IgD-negative memory B cell (primary cell): ENCODE results near the gene TMEM41B. TPM values are rescaled to one million over a fixed set of nuclear protein-coding genes. Genes with fewer than 3 reads are reported as not detected.
"Not testable (repeated sequence)": the region's sequence is repeated elsewhere in the genome, so short reads cannot be mapped to it uniquely, and the experiment has no call there.

ENCODE experiments used
- H3K27ac Mint-ChIP-seq, 3 donors: one replicate each; pipeline ENCODE4 v1.8.0; 2020 to 2022; ENCODE audit warnings: mild to moderate bottlenecking in 3 of 3, mixed read lengths in 3 of 3, moderate library complexity in 1 of 3
- H3K27me3 Mint-ChIP-seq: one replicate; pipeline ENCODE4 v1.8.0; 2021; ENCODE audit warnings: mixed read lengths
- H3K36me3 Mint-ChIP-seq: one replicate; pipeline ENCODE4 v1.8.0; 2020; ENCODE audit warnings: mild to moderate bottlenecking, mixed read lengths
- H3K4me1 Mint-ChIP-seq, 3 donors: one replicate each; pipeline ENCODE4 v1.8.0; 2020 to 2022; ENCODE audit warnings: mixed read lengths in 3 of 3, mild to moderate bottlenecking in 1 of 3
- H3K4me3 Mint-ChIP-seq, 4 donors: one replicate each; pipeline ENCODE4 v1.8.0; 2020 to 2022; ENCODE audit warnings: mild to moderate bottlenecking in 4 of 4, mixed read lengths in 4 of 4, moderate library complexity in 3 of 4
- H3K9me3 Mint-ChIP-seq, 3 donors: one replicate each; pipeline ENCODE4 v1.8.0; 2020 to 2021; ENCODE audit warnings: mixed read lengths in 3 of 3, mild to moderate bottlenecking in 1 of 3
- polyA plus RNA-seq: library from polyadenylated mRNA; unstranded; fragments of 300-500 nt; fragmentation: Illumina TruSeq; gene quantifications from one replicate; pipeline ENCODE4 v1.2.3, GENCODE V29; 2021

TMEM41B gene
- polyA plus RNA-seq, 1 donor from 2014 or later: 9.0 TPM

DNA sequence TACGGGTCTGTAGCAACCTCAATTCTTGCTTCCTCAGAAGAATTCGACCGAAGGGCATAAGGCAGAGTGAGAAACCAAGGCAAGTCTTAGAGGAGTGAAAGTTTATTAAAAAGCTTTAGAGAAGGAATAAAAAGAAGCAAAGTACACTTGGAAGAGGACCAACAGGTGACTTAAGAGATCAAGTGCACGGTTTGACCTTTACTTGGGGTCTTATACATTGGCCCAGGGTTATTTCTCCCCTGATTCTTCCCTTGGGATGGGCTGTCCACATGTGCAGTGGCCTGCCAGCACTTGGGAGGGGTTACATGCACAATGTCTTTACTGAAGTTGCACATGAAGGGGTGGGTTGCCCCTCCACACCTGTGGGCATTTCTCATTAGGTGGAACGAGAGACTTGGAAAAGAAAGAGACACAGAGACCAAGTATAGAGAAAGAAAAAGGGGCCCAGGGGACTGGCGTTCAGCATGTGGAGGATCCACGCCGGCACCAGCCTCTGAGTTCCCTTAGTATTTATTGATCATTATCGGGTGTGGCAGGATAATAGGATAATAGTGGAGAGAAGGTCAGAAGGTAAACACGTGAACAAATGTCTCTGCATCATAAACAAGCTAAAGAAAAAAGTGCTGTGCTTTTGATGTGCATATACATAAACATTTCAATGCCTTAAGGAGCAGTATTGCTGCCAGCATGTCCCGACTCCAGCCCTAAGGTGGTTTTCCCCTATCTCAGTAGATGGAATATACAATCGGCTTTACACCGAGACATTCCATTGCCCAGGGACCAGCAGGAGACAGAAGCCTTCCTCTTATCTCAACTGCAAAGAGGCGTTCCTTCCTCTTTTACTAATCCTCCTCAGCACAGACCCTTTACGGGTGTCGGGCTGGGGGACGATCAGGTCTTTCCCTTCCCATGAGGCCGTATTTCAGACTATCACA lies 4.3 kb upstream of the TMEM41B start:
- H3K27ac Mint-ChIP-seq: peak overlapping the region in 2 of 3 donors; percentile 15 to 28
- peaks cover 4 to 16% (median 7%) of the 10 kb centered on the region in 3 donors for H3K4me1 Mint-ChIP-seq
- H3K27me3 Mint-ChIP-seq: peaks cover 14% of the 10 kb centered on the region
- H3K4me3 Mint-ChIP-seq: peak overlapping the region in 3 of 4 donors; percentile 55 to 74 (median 61)
- not testable (repeated sequence) for H3K9me3 Mint-ChIP-seq, H3K36me3 Mint-ChIP-seq

DNA sequence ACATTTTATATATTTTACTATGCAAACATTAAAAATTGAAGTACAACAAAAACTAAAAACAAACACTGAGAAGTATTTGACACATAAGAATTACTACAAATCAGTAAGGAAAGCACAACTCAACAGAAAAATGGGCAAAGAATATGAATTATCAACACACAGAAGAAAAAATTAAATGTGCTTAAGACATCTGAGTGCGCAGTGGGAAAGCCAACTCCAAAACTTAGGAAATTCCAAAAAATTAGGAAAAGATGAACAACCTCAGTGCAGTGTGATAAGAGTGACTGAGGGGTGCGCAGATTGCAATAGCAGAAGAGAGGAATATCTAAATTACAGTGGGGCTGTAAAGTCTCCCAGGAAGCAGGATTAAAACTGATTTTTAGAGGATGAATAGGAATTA lies 1.9 kb upstream of the TMEM41B start:
- Mint-ChIP-seq H3K27me3 (peaks cover 14% of the 10 kb centered on the region), H3K27ac (peak overlapping the region in 1 of 3 donors; percentile 60), H3K4me1 (peaks cover 18 to 33% (median 22%) of the 10 kb centered on the region in 3 donors), H3K9me3 (peaks cover 0 to 2% (median 0%) of the 10 kb centered on the region in 3 donors), H3K36me3 (peaks cover 3% of the 10 kb centered on the region), H3K4me3 (peak overlapping the region in 1 of 4 donors; percentile 34)

DNA sequence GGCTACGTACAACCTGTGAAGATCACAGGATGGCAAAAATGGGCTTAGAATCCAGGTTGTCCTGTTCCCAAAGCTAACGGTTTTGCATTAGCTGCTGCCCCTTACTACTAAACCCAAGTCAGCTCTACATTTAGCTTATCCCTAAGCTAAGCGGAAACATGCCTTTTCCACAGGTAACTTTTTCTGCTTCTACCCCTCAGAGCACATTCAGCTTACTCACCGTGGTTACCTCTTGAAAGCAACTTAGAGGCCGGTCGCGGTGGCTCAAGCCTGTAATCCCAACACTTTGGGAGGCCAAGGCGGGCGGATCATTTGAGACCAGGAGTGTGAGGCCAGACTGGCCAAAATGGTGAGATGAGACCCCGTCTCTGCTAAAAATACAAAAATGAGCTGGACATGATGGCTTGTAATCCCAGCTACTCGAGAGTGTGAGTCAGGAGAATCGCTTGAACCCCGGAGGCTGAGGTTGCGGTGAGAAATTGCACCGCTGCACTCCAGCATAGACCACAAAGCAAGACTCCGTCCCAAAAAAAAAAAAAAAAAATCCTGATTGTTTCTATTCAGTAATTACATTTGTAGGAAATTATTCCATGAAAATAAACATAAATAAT lies 790 bp upstream of the TMEM41B start:
- peaks cover 9% of the 10 kb centered on the region for H3K27me3 Mint-ChIP-seq
- H3K36me3 Mint-ChIP-seq: peaks cover 8% of the 10 kb centered on the region
- H3K4me1 Mint-ChIP-seq: peaks cover 22 to 39% (median 27%) of the 10 kb centered on the region in 3 donors
- peaks cover 0 to 2% (median 0%) of the 10 kb centered on the region in 3 donors for H3K9me3 Mint-ChIP-seq
- peak overlapping the region; percentile 97 to 99 (median 97) for H3K4me3 Mint-ChIP-seq
- peak overlapping the region; percentile 90 to 98 (median 96) for H3K27ac Mint-ChIP-seq

DNA sequence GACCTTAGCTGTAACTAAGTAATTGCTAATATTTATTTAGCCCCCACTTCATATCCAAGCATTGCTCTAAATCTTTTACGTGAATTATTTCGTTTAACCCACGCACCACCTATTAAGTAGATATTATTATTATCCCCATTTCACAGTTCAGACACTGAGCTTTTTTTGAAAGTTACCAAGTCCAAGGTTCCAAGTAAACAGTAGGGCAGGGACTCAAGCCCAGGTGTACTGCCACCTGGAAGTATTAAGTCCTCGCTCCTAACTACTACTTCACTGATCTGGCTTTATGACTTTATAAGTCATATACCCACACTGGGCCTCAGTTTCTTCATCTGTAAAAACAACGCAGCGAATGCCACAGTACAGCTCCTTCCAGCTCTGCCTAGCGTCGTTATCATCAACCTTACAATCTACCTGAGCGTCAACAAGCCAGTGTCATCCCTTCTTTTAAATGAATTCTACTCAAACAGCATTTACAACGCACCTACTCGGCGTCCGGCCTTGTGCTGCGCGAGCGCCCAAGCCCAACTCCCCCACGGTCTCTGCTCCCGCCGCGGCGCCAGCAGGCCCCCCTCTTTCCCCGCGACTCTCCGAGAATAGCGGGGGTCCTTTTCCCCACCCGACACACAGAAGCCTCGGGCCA lies 624 bp downstream of the TMEM41B start:
- Mint-ChIP-seq H3K9me3 (no peaks in the 10 kb centered on the region), H3K27ac (peak overlapping the region; percentile 90 to 98 (median 96)), H3K4me3 (peak overlapping the region; percentile 97 to 99 (median 97)), H3K4me1 (peaks cover 22 to 37% (median 27%) of the 10 kb centered on the region in 3 donors), H3K36me3 (peaks cover 8% of the 10 kb centered on the region), H3K27me3 (peaks cover 6% of the 10 kb centered on the region)

DNA sequence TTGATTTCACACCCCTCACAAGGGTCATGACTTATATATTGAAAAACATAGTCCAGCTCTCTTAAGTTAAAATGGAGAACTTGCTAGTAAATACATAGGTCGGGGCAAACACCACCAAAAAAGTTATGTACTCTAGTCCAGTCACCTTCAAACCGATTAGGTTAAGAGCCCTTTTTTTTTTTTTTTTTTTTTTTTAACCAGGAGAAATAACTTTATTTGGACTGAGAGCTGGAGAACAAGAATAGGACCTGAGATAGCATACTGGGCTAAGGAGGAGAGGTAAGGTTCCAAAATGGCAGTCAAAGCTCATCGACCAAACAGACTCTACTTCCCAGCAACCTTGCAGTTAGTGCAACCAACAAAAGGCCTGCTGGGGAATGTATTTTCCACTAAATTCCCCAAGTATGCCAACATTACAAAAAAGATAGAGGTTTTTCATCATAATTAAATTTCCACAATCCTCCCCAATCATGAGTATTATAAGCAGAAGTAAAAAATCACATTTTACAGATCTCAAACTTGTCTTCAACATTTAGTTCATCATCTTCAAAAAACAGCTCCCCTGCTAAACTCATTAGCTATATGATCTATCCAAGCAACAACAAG lies 3.8 kb downstream of the TMEM41B start:
- H3K4me1 Mint-ChIP-seq: peaks cover 26 to 45% (median 37%) of the 10 kb centered on the region in 3 donors
- H3K27me3 Mint-ChIP-seq: no peaks in the 10 kb centered on the region
- peak overlapping the region in 1 of 3 donors; percentile 67 for H3K27ac Mint-ChIP-seq
- H3K9me3 Mint-ChIP-seq: no peaks in the 10 kb centered on the region
- peak overlapping the region in 1 of 4 donors; percentile 52 for H3K4me3 Mint-ChIP-seq
- H3K36me3 Mint-ChIP-seq: peaks cover 8% of the 10 kb centered on the region

DNA sequence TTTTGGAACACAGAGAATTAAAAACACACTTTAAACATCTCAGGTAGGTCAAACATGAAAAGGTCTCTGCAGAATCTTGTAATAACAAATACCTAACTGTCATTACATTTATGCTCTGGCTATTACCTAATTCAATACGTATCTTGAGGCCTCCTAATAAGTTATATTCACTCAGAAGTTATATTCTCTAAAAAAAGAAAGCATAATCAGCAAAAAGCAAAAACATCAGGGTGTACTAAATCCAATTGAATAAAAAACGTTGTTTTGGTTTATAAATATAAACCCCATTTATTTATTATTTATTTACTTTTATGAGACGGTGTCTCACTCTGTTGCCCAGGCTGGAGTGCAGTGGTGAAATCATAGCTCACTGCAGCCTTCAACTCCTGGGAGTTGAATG lies 10.2 kb downstream of the TMEM41B start:
- Mint-ChIP-seq H3K4me3 (no peak overlapping the region), H3K4me1 (peaks cover 12 to 24% (median 15%) of the 10 kb centered on the region in 3 donors), H3K27ac (no peak overlapping the region), H3K9me3 (no peaks in the 10 kb centered on the region), H3K36me3 (peaks cover 3% of the 10 kb centered on the region), H3K27me3 (no peaks in the 10 kb centered on the region)

DNA sequence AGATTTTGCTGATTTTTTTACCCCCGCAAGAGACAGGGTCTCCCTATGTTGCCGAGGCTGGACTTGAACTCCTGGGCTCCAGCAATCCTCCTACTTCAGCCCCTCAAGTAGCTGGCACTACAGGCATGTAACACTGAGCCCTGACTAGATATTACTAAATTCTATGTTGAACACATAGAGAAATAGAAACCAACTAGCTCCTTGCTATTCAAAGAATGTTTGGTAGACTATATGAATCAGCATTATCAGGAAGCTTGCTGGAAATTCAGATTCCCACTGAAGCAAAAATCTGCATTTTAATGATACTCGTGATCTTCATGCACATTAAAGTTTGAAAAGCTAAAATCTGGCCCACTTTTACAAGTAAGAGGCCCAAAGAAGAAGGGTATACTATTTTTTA lies 11.9 kb downstream of the TMEM41B start:
- Mint-ChIP-seq H3K4me3 (no peak overlapping the region), H3K9me3 (no peaks in the 10 kb centered on the region), H3K27ac (no peak overlapping the region), H3K36me3 (peaks cover 3% of the 10 kb centered on the region), H3K4me1 (peaks cover 7 to 16% (median 8%) of the 10 kb centered on the region in 3 donors), H3K27me3 (no peaks in the 10 kb centered on the region)

DNA sequence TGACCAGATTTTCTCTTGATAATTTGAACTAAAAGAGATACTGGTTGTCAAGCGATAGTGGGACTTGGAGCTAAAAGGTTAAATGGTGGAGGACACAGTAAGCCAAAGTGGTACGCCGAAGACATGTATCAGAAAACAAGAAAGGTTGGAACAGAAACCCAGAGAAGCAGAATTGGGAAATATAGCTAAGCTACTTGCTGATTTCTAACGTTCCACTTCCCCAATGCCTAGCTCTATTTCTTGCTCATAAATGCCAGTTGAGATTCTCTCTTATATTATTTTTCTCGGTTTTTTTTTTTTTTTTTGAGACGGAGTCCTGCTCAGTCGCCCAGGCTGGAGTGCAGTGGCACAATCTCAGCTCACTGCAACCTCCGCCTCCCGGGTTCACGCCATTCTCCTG lies 12.7 kb downstream of the TMEM41B start:
- Mint-ChIP-seq H3K4me1 (peaks cover 5 to 12% (median 6%) of the 10 kb centered on the region in 3 donors), H3K4me3 (no peak overlapping the region), H3K27me3 (no peaks in the 10 kb centered on the region), H3K27ac (peak overlapping the region in 1 of 3 donors; percentile 63), H3K9me3 (no peaks in the 10 kb centered on the region), H3K36me3 (peaks cover 3% of the 10 kb centered on the region)

DNA sequence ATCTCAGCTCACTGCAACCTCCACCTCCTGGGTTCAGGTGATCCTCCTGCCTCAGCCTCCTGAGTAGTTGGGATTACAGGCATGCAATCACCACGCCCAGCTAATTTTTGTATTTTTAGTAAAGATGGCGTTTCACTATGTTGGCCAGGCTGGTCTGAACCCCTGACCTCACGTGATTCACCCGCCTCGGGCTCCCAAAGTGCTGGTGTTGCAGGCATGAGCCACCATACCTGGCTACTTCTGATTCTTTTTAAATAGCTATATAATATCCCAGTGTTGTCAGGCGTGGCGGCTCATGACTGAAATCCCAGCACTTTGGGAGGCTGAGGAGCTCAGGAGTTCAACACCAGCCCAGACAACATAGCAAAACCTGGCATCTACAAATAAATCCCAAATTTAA lies 20.7 kb downstream of the TMEM41B start:
- H3K4me3 Mint-ChIP-seq: no peak overlapping the region
- peaks cover 3% of the 10 kb centered on the region for H3K36me3 Mint-ChIP-seq
- no peak overlapping the region for H3K27ac Mint-ChIP-seq
- no peaks in the 10 kb centered on the region for H3K27me3 Mint-ChIP-seq
- H3K4me1 Mint-ChIP-seq: peaks cover 0 to 4% (median 0%) of the 10 kb centered on the region in 3 donors
- no peaks in the 10 kb centered on the region for H3K9me3 Mint-ChIP-seq

DNA sequence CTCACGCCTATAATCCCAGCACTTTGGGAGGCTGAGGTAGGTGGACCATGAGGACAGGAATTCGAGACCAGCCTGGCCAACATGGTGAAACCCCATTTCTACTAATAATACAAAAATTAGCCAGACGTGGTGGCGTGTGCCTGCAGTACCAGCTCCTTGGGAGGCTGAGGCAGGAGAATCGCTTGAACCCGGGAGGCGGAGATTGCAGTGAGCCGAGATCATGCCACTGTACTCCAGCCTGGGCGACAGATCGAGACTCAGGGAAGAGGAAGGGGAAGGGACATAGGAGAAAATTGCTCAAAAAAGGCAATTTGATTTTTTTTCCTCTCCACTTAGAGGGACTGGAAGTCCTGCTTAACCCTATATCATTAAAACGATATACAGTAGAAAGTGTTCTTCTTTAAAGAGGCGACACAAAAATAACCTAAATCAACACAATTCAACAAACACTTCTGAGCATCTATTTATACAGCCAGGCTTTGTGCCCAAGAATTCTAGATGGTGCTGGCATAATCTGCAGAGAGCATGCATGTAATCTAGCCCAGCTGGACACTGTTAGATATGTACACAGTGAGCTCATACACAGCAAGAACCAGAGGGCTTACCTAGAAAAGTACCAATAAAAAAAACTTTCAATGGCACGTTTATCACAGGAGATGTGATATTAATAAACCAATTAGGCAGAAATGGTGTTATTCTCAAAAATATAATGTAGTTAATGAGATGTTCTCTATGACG lies 28.4 kb downstream of the TMEM41B start:
- Mint-ChIP-seq H3K9me3 (no peaks in the 10 kb centered on the region), H3K4me1 (peaks cover 0 to 6% (median 4%) of the 10 kb centered on the region in 3 donors), H3K27me3 (no peaks in the 10 kb centered on the region), H3K36me3 (peaks cover 4% of the 10 kb centered on the region), H3K27ac (no peak overlapping the region), H3K4me3 (no peak overlapping the region)

DNA sequence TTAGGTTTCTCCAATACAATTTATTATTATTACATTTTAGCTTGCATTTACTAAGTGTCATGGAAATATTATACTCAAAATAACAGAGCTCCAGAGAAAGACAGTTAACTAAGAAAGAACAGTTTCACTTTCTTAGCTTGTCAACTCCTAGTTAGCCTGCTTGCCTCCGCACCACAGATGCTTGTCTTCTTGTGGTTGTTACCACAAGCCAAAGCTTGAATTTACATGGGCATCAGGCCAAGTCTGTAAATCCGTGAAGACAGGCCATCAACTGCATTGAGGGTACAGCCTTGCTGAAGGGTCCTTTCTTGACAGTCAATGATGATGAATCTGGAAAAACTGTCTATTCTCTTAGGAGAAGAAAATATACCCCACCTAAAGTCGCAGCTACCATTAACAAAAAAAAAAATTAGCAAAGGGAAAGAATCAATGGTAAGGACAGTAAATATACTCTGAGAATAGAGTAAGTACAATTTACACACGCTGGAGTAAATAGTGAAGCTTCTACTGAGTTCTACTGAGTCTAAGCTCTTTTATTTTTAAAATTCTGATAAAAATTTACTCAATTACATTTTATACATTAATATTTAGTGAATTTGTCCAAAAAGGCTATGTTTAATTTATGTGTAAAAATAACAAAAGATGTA lies 33.6 kb downstream of the TMEM41B start:
- Mint-ChIP-seq H3K27me3 (no peaks in the 10 kb centered on the region), H3K4me3 (peak overlapping the region in 3 of 4 donors; percentile 20 to 50 (median 27)), H3K36me3 (peaks cover 9% of the 10 kb centered on the region), H3K9me3 (no peaks in the 10 kb centered on the region), H3K4me1 (peaks cover 7 to 11% (median 8%) of the 10 kb centered on the region in 3 donors), H3K27ac (peak overlapping the region in 2 of 3 donors; percentile 63 to 75)

DNA sequence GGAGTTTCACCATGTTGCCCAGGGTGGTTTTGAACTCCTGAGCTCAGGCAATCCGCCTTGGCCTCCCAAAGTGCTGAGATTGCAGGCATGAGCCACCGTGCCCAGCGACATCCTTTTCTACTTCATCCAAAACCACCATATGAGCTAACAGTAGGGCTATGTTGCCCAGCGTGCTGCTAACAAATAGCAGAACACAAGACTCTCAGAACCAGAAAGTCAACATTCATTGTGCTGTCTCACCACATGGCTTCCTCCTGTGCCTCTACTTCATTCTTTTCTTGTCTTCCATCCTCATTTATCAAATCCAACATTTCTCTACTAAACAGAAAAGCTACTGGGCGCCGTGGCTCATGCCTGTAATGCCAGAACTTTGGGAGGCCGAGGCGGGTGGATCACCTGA lies 37.2 kb downstream of the TMEM41B start:
- Mint-ChIP-seq H3K4me3 (no peak overlapping the region), H3K4me1 (peaks cover 9 to 11% (median 11%) of the 10 kb centered on the region in 3 donors), H3K27ac (no peak overlapping the region), H3K9me3 (no peaks in the 10 kb centered on the region), H3K36me3 (peaks cover 6% of the 10 kb centered on the region), H3K27me3 (no peaks in the 10 kb centered on the region)

DNA sequence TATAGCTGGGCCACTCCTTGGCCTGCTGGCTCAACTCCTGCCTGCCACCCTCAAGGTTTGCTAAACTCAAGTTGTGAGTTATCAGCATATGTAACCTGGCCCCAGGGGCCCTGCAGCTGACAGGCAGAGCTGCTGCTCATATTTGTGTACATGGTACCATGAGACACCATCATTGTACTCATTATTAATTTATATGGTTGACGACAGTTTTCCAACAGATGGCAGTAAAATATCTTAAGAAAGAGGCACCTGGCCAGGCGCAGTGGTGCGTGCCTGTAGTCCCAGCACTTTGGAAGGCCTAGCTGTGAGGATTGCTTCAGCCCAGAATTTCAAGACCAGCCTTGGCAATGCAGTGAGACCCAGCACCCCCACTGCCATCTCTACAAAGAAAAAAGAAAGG lies 37.8 kb downstream of the TMEM41B start:
- Mint-ChIP-seq H3K4me3 (no peak overlapping the region), H3K36me3 (peaks cover 6% of the 10 kb centered on the region), H3K9me3 (no peaks in the 10 kb centered on the region), H3K4me1 (peaks cover 9 to 11% (median 11%) of the 10 kb centered on the region in 3 donors), H3K27me3 (no peaks in the 10 kb centered on the region), H3K27ac (no peak overlapping the region)
